ENCODE measurements around the gene SCN5A.

Gene SCN5A

GRCh38 chr3:38534180-38534579 is 115.3 kb downstream of the SCN5A start:
- DNase-seq, result no peak

GRCh38 chr3:38533285-38533976 is 116.1 kb downstream of the SCN5A start:
- DNase-seq, result no peak

GRCh38 chr3:38532529-38532928 is 117.0 kb downstream of the SCN5A start:
- DNase-seq, result no peak

- no peak for DNase-seq
Measured at GRCh38 chr3:38528457-38528856, 121.0 kb downstream of the SCN5A start.

GRCh38 chr3:38526792-38527191 is 122.7 kb downstream of the SCN5A start:
- no peak for DNase-seq

GRCh38 chr3:38524141-38524739 is 125.2 kb downstream of the SCN5A start:
- DNase-seq, result no peak

GRCh38 chr3:38522002-38522401 is 127.5 kb downstream of the SCN5A start:
- no peak for DNase-seq

- peak; percentile 40 to 45 for DNase-seq
Measured at GRCh38 chr3:38521391-38521987, 128.0 kb downstream of the SCN5A start.

GRCh38 chr3:38519651-38520050 is 129.8 kb downstream of the SCN5A start:
- no peak for DNase-seq

- DNase-seq, result no peak
Measured at GRCh38 chr3:38519000-38519399, 130.5 kb downstream of the SCN5A start.

- no peak for DNase-seq
Measured at GRCh38 chr3:38516669-38517068, 132.8 kb downstream of the SCN5A start.

- DNase-seq, result no peak
Measured at GRCh38 chr3:38515367-38515766, 134.1 kb downstream of the SCN5A start.

GRCh38 chr3:38511546-38511945 is 137.9 kb downstream of the SCN5A start:
- no peak for DNase-seq

- DNase-seq, result no peak
Measured at GRCh38 chr3:38510631-38511030, 138.9 kb downstream of the SCN5A start.

- no peak for DNase-seq
Measured at GRCh38 chr3:38509732-38510131, 139.8 kb downstream of the SCN5A start.

- DNase-seq, result no peak
Measured at GRCh38 chr3:38507120-38507519, 142.4 kb downstream of the SCN5A start.

- DNase-seq, result no peak
Measured at GRCh38 chr3:38500688-38501417, 148.6 kb downstream of the SCN5A start.

Data from stimulated activated CD4-positive, alpha-beta T cell treated with anti-CD3 and anti-CD28 coated beads, Interleukin-4, amount 100 ng/mL, for 4 hours (primary cell).